ENCODE measurements around the gene INTS4.
A peak's percentile ranks its signal among the peaks of the same experiment; 100 is the strongest.
"Not testable (repeated sequence)": the region's sequence is repeated elsewhere in the genome, so short reads cannot be mapped to it uniquely, and the experiment has no call there.

The INTS4 gene

DNA sequence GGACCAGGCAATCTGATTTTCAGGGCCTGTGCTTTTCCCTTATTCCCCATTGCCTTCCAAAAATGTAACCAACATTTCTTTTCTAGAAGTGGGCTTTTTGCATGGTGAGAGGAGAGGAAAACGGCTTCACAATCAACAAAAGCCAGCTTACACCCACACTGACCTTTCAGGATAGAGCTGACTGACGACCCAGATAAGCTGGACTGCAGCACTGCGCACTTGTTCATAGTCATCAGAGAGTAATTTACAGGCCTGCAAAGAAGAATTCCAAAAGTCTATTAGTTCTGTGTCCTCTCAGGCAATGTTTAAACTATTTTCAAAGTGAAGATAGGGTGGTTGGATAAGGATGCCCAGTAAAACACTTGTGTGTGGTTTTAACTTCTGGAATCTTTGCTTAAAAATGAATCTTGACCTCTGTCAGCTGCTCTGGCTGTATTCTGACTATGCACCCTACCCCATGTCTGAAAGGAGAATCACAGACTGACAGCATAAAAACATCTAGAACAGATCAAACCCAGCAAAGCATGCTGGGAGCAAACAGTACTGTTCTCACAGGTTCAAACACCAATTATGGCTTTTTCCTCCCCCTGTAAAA lies 35.8 kb downstream of the INTS4 start:
- not testable (repeated sequence) for DNase-seq (ENCODE audit: low spot score)

GRCh38 chr11:77943296-77943695 lies 51.2 kb downstream of the INTS4 start:
- not testable (repeated sequence) for DNase-seq (ENCODE audit: low spot score)

DNA sequence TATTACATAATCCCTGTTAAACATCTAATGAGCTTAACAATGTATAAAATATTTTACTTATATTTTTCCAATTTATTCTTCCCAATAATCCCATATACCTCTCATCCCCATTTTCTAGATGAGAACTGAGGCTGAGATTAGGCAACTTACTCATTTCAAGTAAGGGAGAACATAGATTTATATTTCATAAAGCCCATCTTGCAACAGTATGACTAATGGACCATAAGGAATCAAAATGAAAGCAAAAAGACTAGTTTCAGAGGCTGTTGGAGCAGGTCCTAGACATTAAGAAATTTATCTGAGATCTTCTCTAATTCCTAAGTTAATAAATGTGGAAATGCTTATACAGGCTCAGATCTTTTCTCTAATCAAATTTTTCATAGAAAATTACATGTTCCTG lies 52.0 kb downstream of the INTS4 start:
- DNase-seq (ENCODE audit: low spot score), result not testable (repeated sequence)

- DNase-seq (ENCODE audit: low spot score), result not testable (repeated sequence)
Observed at GRCh38 chr11:77933596-77933995, 60.9 kb downstream of the INTS4 start.

- not testable (repeated sequence) for DNase-seq (ENCODE audit: low spot score)
Observed at GRCh38 chr11:77930334-77931208, 63.9 kb downstream of the INTS4 start.

- DNase-seq (ENCODE audit: low spot score), result not testable (repeated sequence)
Observed at GRCh38 chr11:77917713-77918112, 76.8 kb downstream of the INTS4 start.

- DNase-seq (ENCODE audit: low spot score), result peak; percentile 3
Observed at GRCh38 chr11:77914307-77914791, 80.1 kb downstream of the INTS4 start.

DNA sequence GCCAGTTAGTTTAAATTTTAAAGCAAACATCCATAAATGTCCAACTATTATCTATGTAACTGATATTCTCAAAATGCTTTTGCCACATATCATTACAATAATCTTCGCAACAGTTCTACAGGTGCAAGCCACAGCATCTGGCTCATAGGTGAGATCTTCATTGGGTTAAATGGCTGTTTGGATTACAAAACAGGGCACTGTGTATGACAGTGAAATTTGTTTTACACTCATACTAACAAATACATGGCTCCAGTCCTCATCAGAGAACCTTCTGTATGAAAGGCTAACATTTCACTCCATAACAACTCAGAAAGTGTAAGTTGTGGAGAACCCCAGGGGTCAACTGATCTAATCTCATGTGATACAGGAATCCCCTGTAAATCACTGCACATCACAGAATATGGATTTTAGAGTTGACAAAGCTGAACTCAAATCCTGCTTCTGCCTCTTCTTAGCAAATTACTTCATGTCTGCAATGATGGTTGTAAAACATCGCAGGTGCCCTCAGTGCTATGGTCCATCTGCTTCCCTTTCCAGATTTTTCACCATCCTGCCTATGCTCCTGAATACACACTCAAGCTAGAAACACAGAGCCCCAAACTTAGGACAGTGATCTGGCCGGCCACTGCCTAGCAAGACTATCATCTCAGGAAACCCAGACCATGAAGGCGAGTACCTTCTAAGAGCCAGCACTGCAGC lies 80.7 kb downstream of the INTS4 start:
- not testable (repeated sequence) for DNase-seq (ENCODE audit: low spot score)

DNA sequence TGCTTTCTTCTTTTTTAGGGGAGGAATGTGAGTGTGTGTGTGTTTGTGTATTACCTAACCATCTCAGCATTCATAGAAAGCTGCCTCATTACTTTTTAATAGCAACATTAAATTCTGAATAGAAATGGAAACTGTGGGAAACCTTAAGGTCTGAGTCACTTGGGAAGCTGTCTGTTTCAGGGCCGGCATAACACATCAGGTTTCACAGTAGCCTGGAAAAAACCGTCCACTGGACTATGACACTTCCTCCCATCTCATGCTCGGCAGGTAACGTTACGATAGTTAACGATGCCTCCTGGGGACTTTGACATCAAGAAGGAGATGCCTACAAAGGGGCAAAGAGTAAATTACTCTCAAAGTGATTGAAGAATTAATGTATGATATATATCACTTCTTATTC lies 83.6 kb downstream of the INTS4 start:
- not testable (repeated sequence) for DNase-seq (ENCODE audit: low spot score)

- no peak for DNase-seq (ENCODE audit: low spot score)
Observed at GRCh38 chr11:77909277-77909676, 85.2 kb downstream of the INTS4 start.

DNA sequence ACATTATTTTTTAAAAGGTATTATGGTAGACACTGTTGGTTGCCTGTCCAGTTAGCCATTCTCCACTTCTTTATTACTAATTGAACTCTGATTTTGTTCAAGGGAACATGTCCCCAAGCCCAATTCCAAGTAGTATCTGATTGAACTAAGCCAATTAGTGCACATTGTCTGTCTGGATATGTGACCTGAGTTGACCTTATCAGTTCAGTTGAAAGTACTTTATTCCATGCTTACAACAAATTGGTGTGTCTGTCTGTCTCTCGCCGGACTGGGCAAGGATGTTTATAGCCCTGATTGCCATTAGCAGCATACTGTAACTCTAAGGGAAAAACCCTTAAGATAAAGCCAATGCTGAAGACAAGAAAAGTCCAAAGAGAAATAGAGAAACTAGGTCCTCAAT lies 85.6 kb downstream of the INTS4 start:
- no peak for DNase-seq (ENCODE audit: low spot score)

- not testable (repeated sequence) for DNase-seq (ENCODE audit: low spot score)
Observed at GRCh38 chr11:77894949-77895348, 99.5 kb downstream of the INTS4 start.

DNA sequence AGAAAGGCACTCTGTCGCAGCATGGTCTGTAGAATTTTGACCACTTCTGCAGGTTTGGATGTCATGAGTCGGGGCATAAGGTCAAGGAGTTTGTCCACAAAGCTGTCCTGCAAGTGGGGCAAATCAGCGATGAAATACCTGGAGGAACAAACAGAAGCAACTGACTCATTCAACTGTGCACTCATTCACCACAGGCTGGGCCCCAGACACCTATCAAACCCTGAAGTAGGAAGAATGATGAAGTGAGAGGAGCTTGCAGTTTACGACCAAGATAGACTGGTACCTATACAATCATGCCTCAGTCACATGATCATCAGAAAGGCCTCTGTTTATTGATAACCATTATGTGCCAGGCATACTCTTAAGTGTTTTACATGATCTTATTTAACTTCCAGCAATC lies 102.8 kb downstream of the INTS4 start:
- DNase-seq (ENCODE audit: low spot score), result not testable (repeated sequence)

- not testable (repeated sequence) for DNase-seq (ENCODE audit: low spot score)
Observed at GRCh38 chr11:77891256-77891655, 103.2 kb downstream of the INTS4 start.

DNA sequence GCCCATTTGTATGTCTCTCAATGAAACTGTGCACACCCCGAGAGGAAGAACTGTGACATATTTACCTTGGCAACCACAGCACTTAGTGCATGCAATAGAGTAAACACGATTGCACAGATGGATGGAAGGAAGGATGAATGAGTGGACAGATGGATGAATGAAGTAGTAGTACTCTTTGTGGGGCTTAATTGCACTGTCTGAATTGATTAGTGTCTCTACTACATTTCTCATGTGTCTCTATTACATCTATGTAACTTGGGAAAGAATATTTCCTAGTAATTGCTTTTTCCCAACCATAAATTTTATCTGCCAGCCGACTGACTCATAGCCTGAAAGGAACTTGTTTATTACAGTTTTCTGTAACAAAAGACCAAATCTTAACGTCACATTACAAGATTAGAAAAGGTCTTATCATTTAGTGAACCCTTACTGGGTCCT lies 103.8 kb downstream of the INTS4 start:
- not testable (repeated sequence) for DNase-seq (ENCODE audit: low spot score)

DNA sequence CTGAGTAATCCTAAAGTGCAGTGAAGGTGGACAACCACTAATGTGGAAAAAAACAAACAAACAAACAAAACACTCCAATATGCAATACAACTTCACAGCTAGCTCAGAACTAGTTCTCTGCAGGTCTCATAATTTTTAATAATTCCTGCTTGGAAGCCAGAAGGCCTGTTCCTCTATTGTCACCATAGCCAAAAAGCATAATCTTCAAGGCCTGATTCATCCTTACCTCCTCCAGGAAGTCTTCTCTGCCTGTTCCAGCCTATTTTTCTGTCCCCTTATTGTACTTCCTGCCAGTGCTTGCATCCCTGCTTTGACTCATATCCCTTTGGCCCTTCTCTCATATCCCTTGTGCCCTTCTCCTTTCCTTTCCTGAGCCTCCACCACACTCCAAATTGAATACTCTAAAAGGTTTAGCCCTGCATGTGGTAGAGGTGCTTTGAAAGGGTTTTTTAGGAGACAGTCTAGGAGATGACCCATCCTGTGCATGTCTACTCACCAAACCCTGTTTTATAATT lies 104.3 kb downstream of the INTS4 start:
- not testable (repeated sequence) for DNase-seq (ENCODE audit: low spot score)

- DNase-seq (ENCODE audit: low spot score), result not testable (repeated sequence)
Observed at GRCh38 chr11:77889045-77889444, 105.4 kb downstream of the INTS4 start.

GRCh38 chr11:77886401-77886800 lies 108.1 kb downstream of the INTS4 start:
- DNase-seq (ENCODE audit: low spot score), result no peak

GRCh38 chr11:77884829-77885190 lies 109.7 kb downstream of the INTS4 start:
- no peak for DNase-seq (ENCODE audit: low spot score)

- no peak for DNase-seq (ENCODE audit: low spot score)
Observed at GRCh38 chr11:77884186-77884828, 110.2 kb downstream of the INTS4 start.

DNA sequence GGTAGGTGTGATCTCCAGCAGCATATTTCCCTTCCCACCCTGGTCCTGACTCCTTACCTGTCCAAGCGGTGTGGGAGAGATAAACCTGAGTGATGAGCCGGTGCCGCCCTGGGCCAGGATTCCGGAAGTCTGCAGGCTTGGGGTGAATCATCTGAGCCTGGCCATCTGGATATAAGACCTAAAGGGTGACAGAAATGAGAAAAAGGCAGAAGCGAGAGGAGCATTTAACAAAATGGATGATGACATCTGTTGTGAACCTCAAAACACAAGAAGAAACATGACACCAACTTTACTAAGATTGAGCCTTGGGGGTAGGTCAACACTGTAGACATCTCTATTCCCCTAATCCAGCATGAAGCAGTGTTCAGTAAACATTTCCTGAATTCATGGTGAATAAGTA lies 110.7 kb downstream of the INTS4 start:
- DNase-seq (ENCODE audit: low spot score), result no peak

- no peak for DNase-seq (ENCODE audit: low spot score)
Observed at GRCh38 chr11:77882396-77882795, 112.1 kb downstream of the INTS4 start.
